Measurements from ENCODE around the gene GTF2E1. TPM values are rescaled to one million over a fixed set of nuclear protein-coding genes. Genes with fewer than 3 reads are reported as not detected.
"Not testable (repeated sequence)": the region's sequence is repeated elsewhere in the genome, so short reads cannot be mapped to it uniquely, and the experiment has no call there.

The GTF2E1 gene
- 10 to 100 TPM; 24.6 to 28.7 TPM for total RNA-seq

GRCh38 chr3:120742198-120742848 lies at the start of gene GTF2E1, which contains the start of gene RABL3:
Gene GTF2E1 (plus strand): TSS chr3:120742744. CDS start chr3:120750553, 7,809 bp downstream.
Gene RABL3 (minus strand): TSS chr3:120742516. CDS start chr3:120742507, 9 bp downstream.
- POLR2A ChIA-PET: interaction anchor here (0.8 to 1.0 kb wide), 2 partner anchors 100 to 147 kb away, joined by 3 to 9 read pairs; partner anchors contain the start of gene NDUFB4
- CTCF ChIA-PET: interaction anchor here (0.7 to 1.4 kb wide), 3 partner anchors 35 to 124 kb away, joined by 3 to 4 read pairs (median 3); no protein-coding TSS in a partner anchor

DNA sequence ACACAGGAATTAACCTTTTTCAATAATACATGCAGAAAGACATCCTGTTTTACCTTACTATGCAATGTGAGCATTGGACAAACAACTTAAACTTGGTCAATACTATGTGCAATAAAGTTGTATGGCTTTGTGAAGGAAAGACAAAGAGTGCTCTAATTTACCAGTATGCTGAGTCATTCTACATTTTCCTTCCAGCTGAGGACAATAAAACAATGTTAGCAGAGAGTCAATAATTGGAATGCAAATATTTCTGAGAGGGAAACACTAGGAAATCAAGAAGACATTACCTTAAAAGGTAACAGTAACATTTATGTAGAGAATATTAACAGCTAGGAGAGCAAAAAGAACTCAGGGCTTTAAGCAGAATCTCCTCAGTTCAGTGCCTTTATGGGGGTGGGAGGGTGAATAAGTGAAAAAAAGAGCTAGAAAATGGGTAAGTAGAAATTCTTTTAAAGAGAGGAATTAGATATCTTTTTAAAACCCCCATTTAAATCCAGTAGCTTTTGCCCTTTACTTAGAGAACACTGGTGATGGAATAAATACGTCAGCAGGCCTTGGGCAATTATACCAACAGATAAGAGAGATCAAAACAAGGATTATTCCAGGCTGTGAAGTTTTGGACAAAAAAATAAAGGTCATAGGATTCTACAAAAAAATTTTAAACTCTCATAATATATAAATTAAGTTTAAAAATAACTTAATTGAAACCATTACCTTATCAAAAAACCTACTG lies 48.9 kb upstream of the GTF2E1 start:
- ChIA-PET CTCF (no interaction called here), POLR2A (no interaction called here)

DNA sequence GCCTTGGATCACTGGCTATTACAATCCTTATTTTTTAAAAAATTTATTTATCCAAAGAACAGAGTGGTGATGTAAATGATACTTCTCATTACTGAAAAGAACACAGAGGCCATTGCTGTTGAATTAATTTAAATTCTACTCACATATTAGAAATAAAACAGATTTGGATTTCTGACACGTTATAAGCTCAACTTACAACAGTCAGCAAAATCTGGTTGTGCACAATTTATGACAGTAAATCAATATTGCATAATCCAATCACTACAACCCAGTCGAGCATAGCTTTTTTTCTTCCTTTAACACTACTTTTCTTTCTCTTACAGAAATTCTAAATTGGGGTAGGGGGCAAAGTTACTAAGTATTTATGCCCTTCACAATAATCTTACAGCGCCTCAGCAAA lies 43.2 kb upstream of the GTF2E1 start:
- ChIA-PET CTCF (interaction anchor here (0.8 to 1.5 kb wide), 2 partner anchors 138 to 141 kb away, joined by 3 read pairs; no protein-coding TSS in a partner anchor), POLR2A (no interaction called here)

- ChIA-PET POLR2A (no interaction called here), CTCF (no interaction called here)
Observed at GRCh38 chr3:120705884-120706582, 36.5 kb upstream of the GTF2E1 start.

DNA sequence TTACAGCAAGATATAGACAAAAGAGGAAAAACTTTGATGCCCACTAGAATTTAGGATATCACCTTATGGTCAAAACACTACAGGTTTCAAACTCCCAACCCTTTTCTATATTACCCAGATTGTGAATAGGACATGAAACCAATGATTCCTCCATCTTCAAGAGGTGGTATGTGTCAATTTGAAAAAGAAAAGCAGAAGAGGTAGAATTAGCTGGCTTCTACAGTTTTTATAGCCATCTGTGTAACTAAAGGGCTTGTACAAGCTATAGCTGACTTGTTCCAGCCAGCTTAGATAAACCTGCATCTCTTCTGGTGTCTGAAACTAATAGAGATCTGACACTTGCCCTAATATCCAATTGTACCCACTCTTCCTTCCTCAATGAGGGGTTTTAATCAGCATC lies 35.6 kb upstream of the GTF2E1 start:
- CTCF ChIA-PET: interaction anchor here (0.9 kb wide), 1 partner anchor 35 kb away, joined by 3 read pairs; no protein-coding TSS in a partner anchor
- POLR2A ChIA-PET: no interaction called here

DNA sequence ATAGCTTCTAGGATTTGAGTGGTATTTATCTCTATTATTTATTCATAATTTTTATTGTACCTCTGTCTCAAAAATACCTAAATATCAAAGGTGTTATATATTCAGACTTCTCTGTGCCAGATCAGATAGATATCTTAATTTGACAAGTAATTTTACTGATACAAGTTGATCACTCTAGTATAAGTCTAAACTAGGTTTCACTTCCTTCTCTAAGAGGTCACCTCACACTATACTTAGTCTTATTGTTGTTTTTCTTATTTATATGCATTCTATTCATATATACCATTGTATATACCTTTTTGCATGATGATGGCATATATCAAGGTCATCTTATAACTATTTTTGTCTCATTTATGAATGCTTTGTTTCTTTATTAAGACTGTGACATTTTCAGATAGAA lies 34.1 kb upstream of the GTF2E1 start:
- ChIA-PET CTCF (interaction anchor here (0.9 kb wide), 1 partner anchor 87 kb away, joined by 3 read pairs; no protein-coding TSS in a partner anchor), POLR2A (no interaction called here)

DNA sequence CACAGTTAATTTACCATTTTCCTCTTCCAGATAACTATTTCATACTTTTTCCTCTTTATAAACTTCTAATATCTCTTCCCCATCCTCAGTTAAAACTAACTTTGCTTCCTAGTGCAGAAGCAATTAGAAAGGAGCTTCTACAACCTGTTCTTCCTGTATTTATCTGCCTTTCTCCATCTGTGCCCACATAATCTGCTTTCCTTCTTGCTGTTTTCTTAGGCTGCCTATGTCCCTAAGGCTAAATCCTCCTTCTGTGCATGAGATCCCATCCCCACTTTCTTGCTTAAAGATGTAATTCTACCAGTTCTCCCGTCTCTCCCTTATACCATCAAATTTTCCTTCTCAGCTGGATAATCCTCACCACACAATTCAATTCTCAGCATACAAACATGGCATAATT lies 32.2 kb upstream of the GTF2E1 start:
- ChIA-PET POLR2A (no interaction called here), CTCF (no interaction called here)

DNA sequence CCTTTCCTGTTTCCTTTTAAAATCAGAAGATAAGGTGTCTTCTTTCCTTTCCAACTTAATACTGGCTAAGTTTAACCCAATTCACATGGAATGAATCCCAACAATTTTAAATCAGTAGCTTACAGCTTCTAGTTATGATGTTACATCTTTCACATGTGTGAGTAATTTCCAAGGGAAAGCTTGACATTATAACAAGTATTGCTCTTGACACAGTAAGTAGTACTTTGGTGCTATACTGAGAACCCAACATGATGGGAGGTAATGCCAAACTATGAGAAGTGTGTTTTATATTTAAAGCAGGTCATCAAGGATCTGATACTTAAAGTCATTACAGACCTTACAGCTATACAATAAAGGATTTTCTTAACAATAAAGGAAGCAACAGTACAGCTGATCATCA lies 29.3 kb upstream of the GTF2E1 start:
- POLR2A ChIA-PET: no interaction called here
- CTCF ChIA-PET: no interaction called here

GRCh38 chr3:120719167-120719834 lies 23.2 kb upstream of the GTF2E1 start:
- CTCF ChIA-PET, POLR2A ChIA-PET: not testable (repeated sequence)

- POLR2A ChIA-PET: no interaction called here
- CTCF ChIA-PET: no interaction called here
Observed at GRCh38 chr3:120726791-120727190, 15.8 kb upstream of the GTF2E1 start.

GRCh38 chr3:120730576-120731542 lies 11.7 kb upstream of the GTF2E1 start:
- ChIA-PET CTCF (no interaction called here), POLR2A (no interaction called here)

DNA sequence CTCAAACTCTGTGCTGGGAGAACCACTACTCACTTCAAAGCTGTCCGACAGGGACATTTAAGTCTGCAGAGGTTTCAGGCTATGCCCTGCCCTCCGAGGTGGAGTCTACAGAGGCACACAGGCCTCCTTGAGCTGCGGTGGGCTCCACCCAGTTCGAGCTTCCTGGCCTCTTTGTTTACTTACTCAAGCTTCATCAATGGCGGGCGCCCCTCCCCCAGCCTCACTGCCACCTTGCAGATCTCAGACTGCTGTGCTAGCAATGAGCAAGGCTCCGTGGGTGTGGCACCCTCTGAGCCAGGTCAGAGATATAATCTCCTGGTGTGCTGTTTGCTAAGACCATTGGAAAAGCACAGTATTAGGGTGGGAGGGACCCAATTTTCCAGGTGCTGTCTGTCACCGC lies 4.5 kb upstream of the GTF2E1 start:
- POLR2A ChIA-PET, CTCF ChIA-PET: not testable (repeated sequence)

DNA sequence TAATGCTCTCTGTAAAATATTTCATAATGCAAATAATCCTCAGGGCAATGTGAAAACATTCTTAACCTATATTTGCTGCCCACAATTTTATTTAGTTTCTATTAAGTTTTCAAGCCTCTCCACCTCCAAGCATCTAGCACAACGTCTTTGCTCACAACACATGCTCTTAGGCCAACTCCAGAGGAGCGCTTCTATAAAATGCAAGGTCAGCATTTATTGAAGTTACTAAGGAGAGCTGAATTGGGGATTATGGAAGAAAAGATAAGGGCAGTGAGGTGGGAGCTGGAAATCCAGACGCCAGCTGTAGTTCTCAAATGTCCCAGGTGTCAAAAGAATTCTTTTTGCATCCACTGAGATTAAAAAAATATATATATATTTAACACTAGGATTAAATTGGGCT lies 1.2 kb upstream of the GTF2E1 start:
- POLR2A ChIA-PET: no interaction called here
- CTCF ChIA-PET: interaction anchor here (0.7 to 1.4 kb wide), 2 partner anchors 34 to 54 kb away, joined by 3 to 4 read pairs; no protein-coding TSS in a partner anchor

DNA sequence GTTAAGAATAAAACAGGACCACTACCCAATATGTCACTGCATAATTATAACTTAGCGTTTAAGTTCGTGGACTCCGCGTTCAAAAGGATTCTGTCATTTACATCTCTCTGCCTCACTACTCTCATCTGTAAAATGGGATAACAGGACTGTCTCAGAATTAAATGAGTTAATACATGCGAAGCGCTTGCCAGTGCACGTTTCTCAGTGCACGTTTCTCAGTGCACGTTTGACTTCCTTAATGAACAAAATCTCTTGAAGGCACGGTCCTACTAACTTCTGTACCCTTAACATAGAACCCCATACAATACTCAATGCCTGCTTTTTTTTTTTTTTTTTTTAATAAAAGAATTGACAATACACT lies 727 bp upstream of the GTF2E1 start:
- POLR2A ChIA-PET: interaction anchor here (0.8 to 1.0 kb wide), 2 partner anchors 99 to 146 kb away, joined by 3 to 9 read pairs; partner anchors contain the start of gene NDUFB4
- CTCF ChIA-PET: interaction anchor here (0.7 to 1.4 kb wide), 3 partner anchors 34 to 123 kb away, joined by 3 to 4 read pairs (median 3); no protein-coding TSS in a partner anchor

- POLR2A ChIA-PET: interaction anchor here (0.8 to 1.0 kb wide), 2 partner anchors 100 to 147 kb away, joined by 3 to 9 read pairs; partner anchors contain the start of gene NDUFB4
- CTCF ChIA-PET: no interaction called here
Observed at GRCh38 chr3:120742849-120743365, 363 bp downstream of the GTF2E1 start.

DNA sequence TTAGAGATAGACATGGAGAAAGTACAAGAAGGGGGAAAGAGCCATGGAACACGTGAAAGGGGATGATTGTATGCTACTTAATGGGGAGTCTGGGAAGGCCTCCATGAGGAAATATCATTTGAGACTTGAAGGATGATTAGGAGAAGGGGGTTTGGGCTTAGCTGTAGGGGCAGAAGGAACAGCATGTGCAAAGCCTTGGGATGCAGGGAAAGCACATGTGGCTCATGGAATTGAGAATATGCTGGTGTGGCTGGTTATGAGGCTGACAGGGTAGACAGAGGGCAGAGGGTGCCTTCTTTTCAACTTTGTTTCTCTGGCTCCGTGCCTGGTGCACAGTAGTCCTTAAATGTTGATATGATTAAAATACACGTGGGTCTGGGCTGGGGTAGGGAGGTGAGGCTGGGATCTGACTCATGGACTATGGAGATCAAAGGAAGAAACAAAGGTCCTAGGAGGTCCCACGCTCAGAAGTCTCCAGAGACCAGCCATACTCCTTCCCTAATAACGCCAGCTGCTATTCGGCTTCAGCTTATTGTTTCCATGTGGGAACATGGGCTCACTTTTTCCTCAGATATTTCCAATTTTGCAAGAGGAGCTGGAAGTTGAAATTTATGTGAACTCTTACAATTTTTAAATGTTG lies 1.1 kb downstream of the GTF2E1 start:
- CTCF ChIA-PET: no interaction called here
- POLR2A ChIA-PET: no interaction called here

- ChIA-PET POLR2A (no interaction called here), CTCF (no interaction called here)
Observed at GRCh38 chr3:120745466-120745865, 2.9 kb downstream of the GTF2E1 start.

GRCh38 chr3:120749843-120750242 lies 7.3 kb downstream of the GTF2E1 start:
- CTCF ChIA-PET: no interaction called here
- POLR2A ChIA-PET: no interaction called here
